ENCODE measurements around the gene ADAMTS10.

DNA sequence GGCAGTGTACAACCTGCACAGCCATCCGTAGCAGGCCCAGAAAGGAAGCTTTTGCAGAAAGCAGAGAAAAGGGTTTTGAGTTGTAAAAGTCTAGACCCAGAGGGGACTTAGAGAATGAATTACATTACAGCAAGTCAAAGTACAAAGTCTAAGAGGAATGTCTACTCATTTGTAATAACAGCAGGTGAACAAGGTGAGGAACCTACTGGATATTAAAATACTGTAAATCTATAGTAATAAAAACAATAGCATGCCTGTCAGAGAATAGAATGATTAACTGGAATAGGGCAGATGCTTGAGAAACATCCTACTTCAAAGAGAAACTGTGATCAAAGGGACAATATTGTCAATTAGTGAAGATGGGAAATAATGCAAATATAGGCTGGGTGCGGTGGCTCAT is 78.3 kb downstream of the ADAMTS10 start:
- TF ChIP-seq, protein P1, sequence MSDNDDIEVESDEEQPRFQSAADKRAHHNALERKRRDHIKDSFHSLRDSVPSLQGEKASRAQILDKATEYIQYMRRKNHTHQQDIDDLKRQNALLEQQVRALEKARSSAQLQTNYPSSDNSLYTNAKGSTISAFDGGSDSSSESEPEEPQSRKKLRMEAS (IDR thresholded peaks at IDR 0.05) = no peak
- no peak for TF ChIP-seq TAF1 (IDR thresholded peaks at IDR 0.05; ENCODE audit: low read depth)
- TF ChIP-seq, protein P2, sequence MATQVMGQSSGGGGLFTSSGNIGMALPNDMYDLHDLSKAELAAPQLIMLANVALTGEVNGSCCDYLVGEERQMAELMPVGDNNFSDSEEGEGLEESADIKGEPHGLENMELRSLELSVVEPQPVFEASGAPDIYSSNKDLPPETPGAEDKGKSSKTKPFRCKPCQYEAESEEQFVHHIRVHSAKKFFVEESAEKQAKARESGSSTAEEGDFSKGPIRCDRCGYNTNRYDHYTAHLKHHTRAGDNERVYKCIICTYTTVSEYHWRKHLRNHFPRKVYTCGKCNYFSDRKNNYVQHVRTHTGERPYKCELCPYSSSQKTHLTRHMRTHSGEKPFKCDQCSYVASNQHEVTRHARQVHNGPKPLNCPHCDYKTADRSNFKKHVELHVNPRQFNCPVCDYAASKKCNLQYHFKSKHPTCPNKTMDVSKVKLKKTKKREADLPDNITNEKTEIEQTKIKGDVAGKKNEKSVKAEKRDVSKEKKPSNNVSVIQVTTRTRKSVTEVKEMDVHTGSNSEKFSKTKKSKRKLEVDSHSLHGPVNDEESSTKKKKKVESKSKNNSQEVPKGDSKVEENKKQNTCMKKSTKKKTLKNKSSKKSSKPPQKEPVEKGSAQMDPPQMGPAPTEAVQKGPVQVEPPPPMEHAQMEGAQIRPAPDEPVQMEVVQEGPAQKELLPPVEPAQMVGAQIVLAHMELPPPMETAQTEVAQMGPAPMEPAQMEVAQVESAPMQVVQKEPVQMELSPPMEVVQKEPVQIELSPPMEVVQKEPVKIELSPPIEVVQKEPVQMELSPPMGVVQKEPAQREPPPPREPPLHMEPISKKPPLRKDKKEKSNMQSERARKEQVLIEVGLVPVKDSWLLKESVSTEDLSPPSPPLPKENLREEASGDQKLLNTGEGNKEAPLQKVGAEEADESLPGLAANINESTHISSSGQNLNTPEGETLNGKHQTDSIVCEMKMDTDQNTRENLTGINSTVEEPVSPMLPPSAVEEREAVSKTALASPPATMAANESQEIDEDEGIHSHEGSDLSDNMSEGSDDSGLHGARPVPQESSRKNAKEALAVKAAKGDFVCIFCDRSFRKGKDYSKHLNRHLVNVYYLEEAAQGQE (IDR thresholded peaks at IDR 0.05; ENCODE audit: low read depth) = no peak
